GM12874 (cell line): Measurements from ENCODE around the gene AGPAT2.

ENCODE experiments used
- CTCF ChIP-seq: IDR thresholded peaks from 2 replicates; pipeline ENCODE4 v1.5.1; 2011; ENCODE audit warnings: low read depth, mild to moderate bottlenecking, control low read depth, low read length, moderate library complexity; ENCODE audit not compliant: insufficient read depth

Gene AGPAT2

GRCh38 chr9:136701668-136702053 lies 14.4 kb upstream of the AGPAT2 start:
- TF ChIP-seq CTCF, result no peak

- no peak for TF ChIP-seq CTCF
Measured at GRCh38 chr9:136700959-136701667, 13.9 kb upstream of the AGPAT2 start.

- TF ChIP-seq CTCF, result no peak
Measured at GRCh38 chr9:136700304-136700703, 13.0 kb upstream of the AGPAT2 start.

GRCh38 chr9:136698635-136699246 lies 11.5 kb upstream of the AGPAT2 start:
- no peak for TF ChIP-seq CTCF

- no peak for TF ChIP-seq CTCF
Measured at GRCh38 chr9:136697821-136698526, 10.7 kb upstream of the AGPAT2 start.

GRCh38 chr9:136697146-136697820 lies 10.0 kb upstream of the AGPAT2 start:
- no peak for TF ChIP-seq CTCF

- TF ChIP-seq CTCF, result no peak
Measured at GRCh38 chr9:136696502-136696901, 9.2 kb upstream of the AGPAT2 start.
